Endothelial cell of umbilical vein (primary cell): ENCODE results near the gene MARCHF9. TPM values are rescaled to one million over a fixed set of nuclear protein-coding genes. Genes with fewer than 3 reads are reported as not detected.

Source experiments
- BruUV-seq: library from RNA; stranded (reverse); fragments of 400-500 nt; replicated peaks from 2 replicates; lab custom pipeline; 2021; lab: Mats Ljungman, UMichigan
- CTCF ChIA-PET: fragments of 300-600, 350-600 bp; sonication (Branson Sonifier 250); formaldehyde crosslinking; loops from one replicate; lab custom pipeline; 2021; ENCODE audit warnings: antibody characterized with exemption, inconsistent platforms; lab: Charles Lee
- POLR2A ChIA-PET: fragments of 300-600, 350-600 bp; sonication (Branson Sonifier 250); formaldehyde crosslinking; loops from one replicate; lab custom pipeline; 2021; ENCODE audit warnings: antibody characterized with exemption, inconsistent platforms; lab: Charles Lee
- DNase-seq: peaks from one replicate; pipeline ENCODE4 v3.0.0-alpha.2; 2011; ENCODE audit warnings: low read depth, low spot score
- FAIRE-seq: peaks from 2 replicates; lab custom pipeline; 2011; peaks lifted over from hg19 to GRCh38; lab: Jason Lieb, UNC
- H2AFZ ChIP-seq: 2 replicates; pipeline ENCODE4 v1.6.0; 2012; ENCODE audit warnings: low read depth, low read length, control low read depth, inconsistent platforms
- H3K27ac ChIP-seq: 2 replicates; pipeline ENCODE4 v1.5.1; 2011; ENCODE audit warnings: low read depth, mild to moderate bottlenecking, control low read depth, low read length, moderate library complexity; ENCODE audit not compliant: insufficient read depth
- H3K27me3 ChIP-seq, 2 experiments: 2 replicates each; pipeline versions ENCODE4 v1.6.0 to v1.6.1; 2011; ENCODE audit warnings: low read length in 2 of 2, mixed read lengths in 1 of 2; ENCODE audit not compliant: control insufficient read depth in 2 of 2, insufficient read depth in 2 of 2
- H3K36me3 ChIP-seq, 2 experiments: 2 replicates in 1 of 2; 3 replicates in 1 of 2; pipeline ENCODE4 v1.5.1; 2011; ENCODE audit warnings: low read length in 2 of 2, mild to moderate bottlenecking in 1 of 2, moderate library complexity in 1 of 2; ENCODE audit not compliant: control insufficient read depth in 2 of 2, insufficient read depth in 2 of 2; ENCODE audit errors: extremely low read depth in 1 of 2
- H3K4me1 ChIP-seq: 3 replicates; pipeline ENCODE4 v1.5.1; 2011; ENCODE audit warnings: mild to moderate bottlenecking, low read length; ENCODE audit not compliant: control insufficient read depth, insufficient read depth; ENCODE audit errors: extremely low read depth
- H3K4me2 ChIP-seq: 2 replicates; pipeline ENCODE4 v1.6.1; 2011; ENCODE audit warnings: low read length, control low read depth, mixed read lengths; ENCODE audit not compliant: insufficient read depth
- H3K4me3 ChIP-seq, 3 experiments: fragments of 200-600 bp in 1 of 3; sonication (generic), shearing (Covaris generic) in 1 of 3; replicated peaks in 1 of 3; 2 replicates each; pipeline ENCODE4 v1.5.1; 2011 to 2016; ENCODE audit warnings: control low read depth in 3 of 3, low read length in 3 of 3, mild to moderate bottlenecking in 2 of 3, inconsistent platforms in 1 of 3, low read depth in 1 of 3, moderate library complexity in 1 of 3; ENCODE audit not compliant: insufficient read depth in 1 of 3
- H3K79me2 ChIP-seq: 2 replicates; pipeline ENCODE4 v1.6.0; 2012; ENCODE audit warnings: low read length, inconsistent platforms; ENCODE audit not compliant: control insufficient read depth, insufficient read depth
- H3K9ac ChIP-seq: replicated peaks from 2 replicates; pipeline ENCODE3; 2011; ENCODE audit warnings: low read length, control low read depth; ENCODE audit not compliant: insufficient read depth; ENCODE audit errors: extremely low read depth
- H3K9me1 ChIP-seq: replicated peaks from 3 replicates; pipeline ENCODE4 v1.6.0; 2011; ENCODE audit warnings: mild to moderate bottlenecking, low read length; ENCODE audit not compliant: control insufficient read depth, insufficient read depth; ENCODE audit errors: extremely low read depth
- H3K9me3 ChIP-seq: replicated peaks from 2 replicates; pipeline ENCODE4 v1.5.1; 2012; ENCODE audit warnings: low read length, inconsistent platforms; ENCODE audit not compliant: control insufficient read depth, insufficient read depth
- H4K20me1 ChIP-seq: replicated peaks from 2 replicates; pipeline ENCODE3; 2011; ENCODE audit warnings: mild to moderate bottlenecking, low read length; ENCODE audit not compliant: control insufficient read depth, insufficient read depth; ENCODE audit errors: extremely low read depth
- EZH2 ChIP-seq: IDR thresholded peaks from 2 replicates; pipeline ENCODE4 v1.6.1; 2012; ENCODE audit warnings: borderline replicate concordance, low read depth, mild to moderate bottlenecking, moderate library complexity, low read length, inconsistent platforms; ENCODE audit not compliant: severe bottlenecking
- JUN ChIP-seq: IDR thresholded peaks from 2 replicates; pipeline ENCODE4 v1.6.1; 2011; ENCODE audit warnings: borderline replicate concordance, low read depth; ENCODE audit not compliant: insufficient read length, insufficient read depth
- MAX ChIP-seq: IDR thresholded peaks from 2 replicates; pipeline ENCODE4 v1.6.1; 2011; ENCODE audit not compliant: insufficient read depth, insufficient read length
- MYC ChIP-seq: IDR thresholded peaks from one replicate; pipeline ENCODE4 v1.6.1; 2011; ENCODE audit warnings: mild to moderate bottlenecking, low read depth, low read length
- dilution Hi-C: fragments of 300-500 bp; cut with MboI; formaldehyde crosslinking; loops from one replicate; pipeline ENCODE4 v1.15.0; 2019; ENCODE audit warnings: low sequenced_read_pairs; ENCODE audit not compliant: extremely low pct_ligation_motif_present
- intact Hi-C: fragments of 100-400 bp; cut with micrococcal nuclease; formaldehyde crosslinking; loops from one replicate; pipeline ENCODE4 v1.10.0; 2022
- polyA plus RNA-seq, 4 experiments: library from polyadenylated mRNA; depleted of rRNA in 3 of 4; stranded (reverse) in 3 of 4; unstranded in 1 of 4; fragments of >200 nt; gene quantifications; 2 replicates each; pipeline versions ENCODE4 v1.2.1 to v1.2.3, GENCODE V29; 2011 to 2012; ENCODE audit warnings: missing spikeins in 1 of 4
- total RNA-seq: library from RNA; stranded (reverse); gene quantifications from 2 replicates; pipeline ENCODE4 v1.2.3, GENCODE V29; 2021

Gene MARCHF9
- total and polyA plus RNA-seq, 2 donors (not counting 3 experiments of a cell fraction or from before 2014, with no cell fraction given): 4.6 to 4.8 TPM

GRCh38 chr12:57755454-57756372 is 810 bp downstream of the MARCHF9 start:
- H4K20me1 ChIP-seq: no peaks in the 10 kb centered on the region
- H3K4me3 ChIP-seq: peak overlapping the region in 1 of 3 experiments; percentile 57
- no peak for DNase-seq
- H3K9me1 ChIP-seq: no peaks in the 10 kb centered on the region
- H3K9me3 ChIP-seq: no peaks in the 10 kb centered on the region
- H3K4me1 ChIP-seq: peaks cover 16% of the 10 kb centered on the region
- H3K36me3 ChIP-seq: peaks cover 0 to 2% of the 10 kb centered on the region in 2 experiments
- peaks cover 12% of the 10 kb centered on the region for H3K79me2 ChIP-seq
- ChIA-PET POLR2A (interaction anchor here (0.6 kb wide), 1 partner anchor 30 kb away, joined by 3 read pairs; no protein-coding TSS in a partner anchor), CTCF (interaction anchor here (1.2 to 2.6 kb wide), 9 partner anchors 10 to 149 kb away, joined by 3 to 48 read pairs (median 8); partner anchors contain the start of genes CYP27B1, EEF1AKMT3, METTL1 and TSFM)
- no peak overlapping the region for H3K27ac ChIP-seq
- H3K27me3 ChIP-seq: peaks cover 25 to 33% of the 10 kb centered on the region in 2 experiments
- intact Hi-C loops: loop anchor here (1.0 kb wide), 1 partner anchor 150 kb away; no protein-coding TSS in a partner anchor
- peak overlapping the region; percentile 7 for H3K4me2 ChIP-seq
- BruUV-seq: no TSS peak
- no peak overlapping the region for H3K9ac ChIP-seq
- dilution Hi-C loops: no loop called here
- no peak overlapping the region for H2AFZ ChIP-seq
- FAIRE-seq: no peak
- no peak for TF ChIP-seq MYC
- TF ChIP-seq EZH2: peak; percentile 82
- no peak for TF ChIP-seq JUN
- TF ChIP-seq MAX: no peak
